Astrocyte (in vitro differentiated cells and primary cell): ENCODE data around the gene NRIP1. TPM values are rescaled to one million over a fixed set of nuclear protein-coding genes. Genes with fewer than 3 reads are reported as not detected.

Source experiments
- DNase-seq: peaks from one replicate; pipeline ENCODE4 v3.0.0-alpha.2; 2010; ENCODE audit warnings: low read depth
- FAIRE-seq: peaks from 2 replicates; lab custom pipeline; 2011; peaks lifted over from hg19 to GRCh38; lab: Jason Lieb, UNC
- H2AFZ ChIP-seq: 2 replicates; pipeline ENCODE4 v1.6.0; 2012; ENCODE audit warnings: low read depth, low read length, inconsistent platforms
- H3K27ac ChIP-seq: 2 replicates; pipeline ENCODE4 v1.5.1; 2011; ENCODE audit warnings: low read depth, low read length, inconsistent platforms
- H3K27me3 ChIP-seq: 2 replicates; pipeline ENCODE4 v1.6.0; 2011; ENCODE audit warnings: low read length, inconsistent platforms; ENCODE audit not compliant: insufficient read depth
- H3K36me3 ChIP-seq: 2 replicates; pipeline ENCODE4 v1.5.1; 2011; ENCODE audit warnings: low read length, inconsistent platforms; ENCODE audit not compliant: insufficient read depth
- H3K4me1 ChIP-seq: 2 replicates; pipeline ENCODE4 v1.5.1; 2011; ENCODE audit warnings: low read length, inconsistent platforms; ENCODE audit not compliant: insufficient read depth
- H3K4me2 ChIP-seq: 2 replicates; pipeline ENCODE4 v1.6.0; 2012; ENCODE audit warnings: low read length, inconsistent platforms
- H3K4me3 ChIP-seq: 2 replicates; pipeline ENCODE4 v1.5.1; 2011; ENCODE audit warnings: low read depth, mild to moderate bottlenecking, low read length, inconsistent platforms; ENCODE audit not compliant: insufficient read depth
- H3K79me2 ChIP-seq: 2 replicates; pipeline ENCODE4 v1.6.0; 2012; ENCODE audit warnings: mild to moderate bottlenecking, low read length, inconsistent platforms; ENCODE audit not compliant: insufficient read depth
- H3K9ac ChIP-seq: 2 replicates; pipeline ENCODE4 v1.6.0; 2012; ENCODE audit warnings: mild to moderate bottlenecking, low read length, inconsistent platforms
- H3K9me3 ChIP-seq: 2 replicates; pipeline ENCODE4 v1.5.1; 2012; ENCODE audit warnings: low read depth, mild to moderate bottlenecking, low read length, inconsistent platforms; ENCODE audit not compliant: insufficient read depth
- H4K20me1 ChIP-seq: 2 replicates; pipeline ENCODE4 v1.6.0; 2012; ENCODE audit warnings: low read length, inconsistent platforms; ENCODE audit not compliant: insufficient read depth
- H3K27ac Mint-ChIP-seq: one replicate; pipeline ENCODE4 v1.8.0; 2021; ENCODE audit warnings: mild to moderate bottlenecking, mixed read lengths; ENCODE audit not compliant: unreplicated experiment
- H3K27me3 Mint-ChIP-seq: one replicate; pipeline ENCODE4 v1.8.0; 2021; ENCODE audit warnings: low read depth, mixed read lengths; ENCODE audit not compliant: unreplicated experiment
- H3K36me3 Mint-ChIP-seq: one replicate; pipeline ENCODE4 v1.8.0; 2021; ENCODE audit warnings: low read depth, mixed read lengths; ENCODE audit not compliant: unreplicated experiment
- H3K4me1 Mint-ChIP-seq: one replicate; pipeline ENCODE4 v1.8.0; 2021; ENCODE audit warnings: low read depth, mixed read lengths; ENCODE audit not compliant: unreplicated experiment
- H3K4me3 Mint-ChIP-seq: one replicate; pipeline ENCODE4 v1.8.0; 2021; ENCODE audit warnings: mild to moderate bottlenecking, moderate library complexity, mixed read lengths; ENCODE audit not compliant: unreplicated experiment
- H3K9me3 Mint-ChIP-seq: one replicate; pipeline ENCODE4 v1.8.0; 2021; ENCODE audit warnings: mild to moderate bottlenecking, mixed read lengths; ENCODE audit not compliant: unreplicated experiment
- CTCF ChIP-seq: IDR thresholded peaks from 2 replicates; pipeline ENCODE4 v1.5.1; 2011; ENCODE audit warnings: low read depth, mild to moderate bottlenecking, inconsistent platforms, low read length, moderate library complexity; ENCODE audit not compliant: insufficient read depth
- EZH2 ChIP-seq: IDR thresholded peaks from 2 replicates; pipeline ENCODE4 v1.6.1; 2012; ENCODE audit warnings: mild to moderate bottlenecking, low read length, inconsistent platforms; ENCODE audit not compliant: insufficient read depth
- total RNA-seq: library from RNA; stranded (reverse); gene quantifications from 2 replicates; pipeline ENCODE4 v1.2.1, GENCODE V29; 2021

The NRIP1 gene
- total RNA-seq, 1 donor from 2014 or later, result 55.5 TPM

GRCh38 chr21:15057285-15057684 is 7.5 kb downstream of the NRIP1 start:
- Histone ChIP-seq H3K36me3 (no peaks in the 10 kb centered on the region), H3K27me3 (no peaks in the 10 kb centered on the region), H4K20me1 (peaks cover 88% of the 10 kb centered on the region), H2AFZ (no peak overlapping the region), H3K4me2 (no peak overlapping the region), H3K4me3 (no peak overlapping the region), H3K4me1 (peaks cover 34% of the 10 kb centered on the region), H3K9ac (no peak overlapping the region), H3K27ac (no peak overlapping the region), H3K9me3 (no peaks in the 10 kb centered on the region), H3K79me2 (peaks cover 100% of the 10 kb centered on the region)
- no peak overlapping the region for H3K27ac Mint-ChIP-seq
- H3K36me3 Mint-ChIP-seq, result no peaks in the 10 kb centered on the region
- peak overlapping the region; percentile 9 for H3K4me3 Mint-ChIP-seq
- DNase-seq, result no peak
- H3K27me3 Mint-ChIP-seq, result no peaks in the 10 kb centered on the region
- H3K4me1 Mint-ChIP-seq, result peaks cover 59% of the 10 kb centered on the region
- H3K9me3 Mint-ChIP-seq, result no peaks in the 10 kb centered on the region
- no peak for TF ChIP-seq CTCF
- no peak for FAIRE-seq

DNA sequence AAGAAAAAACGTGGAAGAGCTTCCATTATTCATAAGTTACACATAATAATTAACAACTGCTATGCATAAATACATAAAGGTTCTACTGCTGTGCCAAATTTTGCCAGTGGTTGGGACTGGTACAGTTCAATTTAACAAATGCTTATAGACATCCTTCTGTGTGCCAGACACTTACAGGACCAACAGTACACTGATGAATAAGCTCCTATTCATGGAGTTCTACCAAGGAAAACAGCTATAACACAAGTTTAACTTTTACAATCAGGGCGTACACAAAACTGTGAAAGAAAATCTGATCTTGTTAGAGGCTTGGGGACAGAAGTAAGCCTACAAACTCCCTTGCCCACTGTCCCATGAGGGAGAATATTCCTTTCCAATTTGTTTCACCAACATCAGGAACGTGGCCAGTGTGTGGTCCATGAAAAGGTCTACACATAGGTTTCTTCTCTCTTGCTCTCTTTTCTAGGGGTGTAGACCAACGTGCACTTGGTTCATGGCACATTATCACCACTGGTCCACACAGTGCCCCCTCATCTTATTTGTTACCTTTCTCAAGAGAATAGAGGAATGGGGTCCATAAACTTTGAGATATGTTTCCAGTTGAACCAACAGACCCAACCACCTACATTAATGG is 10.1 kb downstream of the NRIP1 start:
- peaks cover 100% of the 10 kb centered on the region for H3K79me2 ChIP-seq
- H3K4me3 Mint-ChIP-seq, result no peak overlapping the region
- H4K20me1 ChIP-seq, result peaks cover 88% of the 10 kb centered on the region
- no peak overlapping the region for H2AFZ ChIP-seq
- no peaks in the 10 kb centered on the region for H3K9me3 ChIP-seq
- H3K4me2 ChIP-seq, result no peak overlapping the region
- peaks cover 17% of the 10 kb centered on the region for H3K4me1 ChIP-seq
- no peak for TF ChIP-seq EZH2
- no peak for TF ChIP-seq CTCF
- H3K9ac ChIP-seq, result no peak overlapping the region
- H3K9me3 Mint-ChIP-seq, result no peaks in the 10 kb centered on the region
- no peak for DNase-seq
- FAIRE-seq, result no peak
- H3K27ac Mint-ChIP-seq, result no peak overlapping the region
- H3K27me3 ChIP-seq, result no peaks in the 10 kb centered on the region
- H3K4me1 Mint-ChIP-seq, result peaks cover 57% of the 10 kb centered on the region
- no peak overlapping the region for H3K27ac ChIP-seq
- H3K36me3 Mint-ChIP-seq, result no peaks in the 10 kb centered on the region
- no peaks in the 10 kb centered on the region for H3K36me3 ChIP-seq
- H3K4me3 ChIP-seq, result no peak overlapping the region
- no peaks in the 10 kb centered on the region for H3K27me3 Mint-ChIP-seq

DNA sequence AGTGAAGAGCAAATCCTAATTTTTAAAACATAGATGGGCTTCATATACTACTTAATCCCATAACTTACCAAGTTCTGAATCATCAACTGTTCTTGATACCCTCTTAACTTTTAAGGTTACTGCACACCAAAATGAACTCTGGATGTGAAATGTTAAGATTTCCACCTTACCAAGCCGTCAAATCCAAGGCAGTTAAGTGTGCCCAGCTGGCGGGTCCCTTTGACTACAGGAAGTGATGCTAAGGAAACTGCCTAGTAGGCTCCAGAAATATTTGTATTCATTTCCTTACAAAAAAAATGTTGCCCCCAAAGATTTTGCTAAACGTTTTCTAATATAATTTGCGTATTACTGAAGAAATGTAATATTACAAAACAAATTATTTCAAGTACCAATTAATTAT is 10.7 kb downstream of the NRIP1 start:
- Mint-ChIP-seq H3K4me1 (peaks cover 52% of the 10 kb centered on the region), H3K4me3 (no peak overlapping the region), H3K27me3 (no peaks in the 10 kb centered on the region), H3K36me3 (no peaks in the 10 kb centered on the region), H3K27ac (no peak overlapping the region), H3K9me3 (no peaks in the 10 kb centered on the region)
- Histone ChIP-seq H3K4me3 (no peak overlapping the region), H3K27ac (no peak overlapping the region), H3K9me3 (no peaks in the 10 kb centered on the region), H2AFZ (no peak overlapping the region), H3K4me2 (no peak overlapping the region), H3K27me3 (no peaks in the 10 kb centered on the region), H3K9ac (no peak overlapping the region), H4K20me1 (peaks cover 90% of the 10 kb centered on the region), H3K4me1 (peaks cover 13% of the 10 kb centered on the region), H3K79me2 (peaks cover 100% of the 10 kb centered on the region), H3K36me3 (no peaks in the 10 kb centered on the region)
- no peak for TF ChIP-seq EZH2
- no peak for TF ChIP-seq CTCF
- DNase-seq, result no peak
- no peak for FAIRE-seq
